MCF 10A (cell line): ENCODE measurements around the gene CAMTA1. TPM values are rescaled to one million over a fixed set of nuclear protein-coding genes. Genes with fewer than 3 reads are reported as not detected.

Experiments
- BruUV-seq: library from RNA; stranded (reverse); fragments of 400-500 nt; replicated peaks from 2 replicates; lab custom pipeline; 2021; lab: Mats Ljungman, UMichigan
- CTCF ChIA-PET: fragments of 300-600 bp; sonication (Branson Sonifier 250); formaldehyde crosslinking; extraction: SDS; loops from one replicate; lab custom pipeline; 2021; ENCODE audit warnings: antibody characterized with exemption, inconsistent platforms; lab: Yijun Ruan, JAX
- POLR2A ChIA-PET: fragments of 300-600, 350-650 bp; sonication (Branson Sonifier 250); formaldehyde crosslinking; extraction: SDS; loops from one replicate; lab custom pipeline; 2020; ENCODE audit warnings: antibody characterized with exemption, inconsistent platforms; lab: Yijun Ruan, JAX
- DNase-seq: peaks from one replicate; pipeline ENCODE4 v3.0.0-alpha.2; 2018; ENCODE audit not compliant: unreplicated experiment
- H3K27ac Mint-ChIP-seq: one replicate; pipeline ENCODE4 v1.8.0; 2022; ENCODE audit warnings: mild to moderate bottlenecking, low read depth, mixed read lengths; ENCODE audit not compliant: unreplicated experiment
- H3K27me3 Mint-ChIP-seq: one replicate; pipeline ENCODE4 v1.8.0; 2022; ENCODE audit warnings: mixed read lengths; ENCODE audit not compliant: insufficient read depth, unreplicated experiment
- H3K36me3 Mint-ChIP-seq: one replicate; pipeline ENCODE4 v1.8.0; 2022; ENCODE audit warnings: mild to moderate bottlenecking, moderate library complexity, mixed read lengths; ENCODE audit not compliant: insufficient read depth, unreplicated experiment
- H3K4me1 Mint-ChIP-seq: one replicate; pipeline ENCODE4 v1.8.0; 2022; ENCODE audit warnings: mixed read lengths; ENCODE audit not compliant: insufficient read depth, unreplicated experiment
- H3K4me3 Mint-ChIP-seq: one replicate; pipeline ENCODE4 v1.8.0; 2022; ENCODE audit warnings: mild to moderate bottlenecking, moderate library complexity, mixed read lengths; ENCODE audit not compliant: unreplicated experiment
- H3K9me3 Mint-ChIP-seq: one replicate; pipeline ENCODE4 v1.8.0; 2022; ENCODE audit warnings: mixed read lengths; ENCODE audit not compliant: unreplicated experiment
- intact Hi-C: fragments of 100-400 bp; cut with micrococcal nuclease; formaldehyde crosslinking; loops from 2 replicates; pipeline ENCODE4 v1.14.1; 2022
- total RNA-seq: library from RNA; stranded (reverse); gene quantifications from 2 replicates; pipeline ENCODE4 v1.2.3, GENCODE V29; 2022
- TF ChIP-seq, protein P1 (sequence below): fragments of 200-600 bp; IDR thresholded peaks from one replicate; pipeline ENCODE4 v1.8.0; 2022; ENCODE audit warnings: antibody characterized with exemption, mild to moderate bottlenecking; ENCODE audit not compliant: unreplicated experiment

CAMTA1 gene
- total RNA-seq, 1 experiment from 2014 or later = 74.1 TPM

DNA sequence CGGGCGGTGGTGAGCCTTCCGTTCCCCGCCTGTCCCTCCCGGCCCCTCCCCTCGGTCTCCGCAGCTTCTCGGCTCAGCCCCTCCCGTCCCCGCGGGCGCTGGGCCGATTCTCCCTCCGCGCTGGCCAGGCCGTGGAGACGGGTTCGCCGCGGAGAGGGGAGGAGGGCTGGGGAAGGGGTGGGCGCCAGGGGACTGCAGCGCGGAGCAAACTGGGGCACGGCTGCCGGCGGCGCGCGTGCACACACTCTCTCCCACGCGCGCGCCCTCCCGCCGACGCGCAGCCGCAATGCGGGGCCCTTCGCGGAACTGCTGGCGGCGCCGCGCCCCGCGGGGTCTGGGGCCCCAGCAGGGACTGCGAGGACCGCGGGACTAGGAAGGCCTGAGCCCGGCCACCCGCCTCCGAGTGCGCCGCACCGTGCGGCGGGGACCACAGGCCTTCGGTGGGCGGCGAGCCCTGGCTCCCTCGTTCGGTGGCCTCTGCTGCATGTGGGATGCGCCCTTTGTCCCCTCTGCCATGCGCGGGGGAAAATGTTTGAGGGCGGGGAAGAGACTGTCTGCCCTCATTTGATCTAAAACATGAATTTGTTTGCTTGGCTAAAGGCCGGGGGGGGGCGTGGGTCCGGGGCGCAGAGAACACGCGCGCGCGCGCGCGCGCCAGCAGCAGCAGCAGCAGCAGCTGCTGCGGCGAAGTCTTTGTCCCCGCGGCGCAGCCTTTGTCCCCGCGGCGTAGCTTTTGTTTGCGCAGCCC, 895.1 kb downstream of the CAMTA1 start:
- TF ChIP-seq, protein P1, sequence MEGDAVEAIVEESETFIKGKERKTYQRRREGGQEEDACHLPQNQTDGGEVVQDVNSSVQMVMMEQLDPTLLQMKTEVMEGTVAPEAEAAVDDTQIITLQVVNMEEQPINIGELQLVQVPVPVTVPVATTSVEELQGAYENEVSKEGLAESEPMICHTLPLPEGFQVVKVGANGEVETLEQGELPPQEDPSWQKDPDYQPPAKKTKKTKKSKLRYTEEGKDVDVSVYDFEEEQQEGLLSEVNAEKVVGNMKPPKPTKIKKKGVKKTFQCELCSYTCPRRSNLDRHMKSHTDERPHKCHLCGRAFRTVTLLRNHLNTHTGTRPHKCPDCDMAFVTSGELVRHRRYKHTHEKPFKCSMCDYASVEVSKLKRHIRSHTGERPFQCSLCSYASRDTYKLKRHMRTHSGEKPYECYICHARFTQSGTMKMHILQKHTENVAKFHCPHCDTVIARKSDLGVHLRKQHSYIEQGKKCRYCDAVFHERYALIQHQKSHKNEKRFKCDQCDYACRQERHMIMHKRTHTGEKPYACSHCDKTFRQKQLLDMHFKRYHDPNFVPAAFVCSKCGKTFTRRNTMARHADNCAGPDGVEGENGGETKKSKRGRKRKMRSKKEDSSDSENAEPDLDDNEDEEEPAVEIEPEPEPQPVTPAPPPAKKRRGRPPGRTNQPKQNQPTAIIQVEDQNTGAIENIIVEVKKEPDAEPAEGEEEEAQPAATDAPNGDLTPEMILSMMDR = no peak
- no peak for DNase-seq
- no peaks in the 10 kb centered on the region for H3K9me3 Mint-ChIP-seq
- H3K27ac Mint-ChIP-seq = no peak overlapping the region
- ChIA-PET CTCF (interaction anchor here (1.0 to 21.2 kb wide), 3 partner anchors 12 to 293 kb away, joined by 3 to 646 read pairs (median 65); no protein-coding TSS in a partner anchor), POLR2A (interaction anchor here (1.0 kb wide), 1 partner anchor 65 kb away, joined by 3 read pairs; no protein-coding TSS in a partner anchor)
- no TSS peak for BruUV-seq
- intact Hi-C loops = no loop called here
- H3K36me3 Mint-ChIP-seq = no peaks in the 10 kb centered on the region
- peaks cover 17% of the 10 kb centered on the region for H3K27me3 Mint-ChIP-seq
- H3K4me3 Mint-ChIP-seq = peak overlapping the region; percentile 61
- H3K4me1 Mint-ChIP-seq = no peaks in the 10 kb centered on the region

DNA sequence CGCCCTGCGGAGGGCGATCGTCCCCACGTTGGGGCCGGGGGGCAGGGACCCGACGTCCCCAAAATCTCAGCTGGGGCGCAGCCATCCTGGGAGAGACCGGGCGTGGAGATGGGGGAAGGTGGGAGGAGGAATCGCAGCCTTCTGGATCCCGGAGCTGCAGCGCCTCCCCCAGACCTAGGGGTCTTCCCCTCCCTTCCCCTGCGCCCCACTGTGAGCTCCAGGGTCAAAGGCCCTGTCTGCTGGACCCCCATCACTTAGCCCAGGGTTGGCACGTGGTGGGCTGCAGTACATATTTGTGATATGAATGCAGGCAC, 895.7 kb downstream of the CAMTA1 start:
- ChIA-PET POLR2A (no interaction called here), CTCF (interaction anchor here (1.0 to 21.2 kb wide), 3 partner anchors 13 to 292 kb away, joined by 3 to 646 read pairs (median 65); no protein-coding TSS in a partner anchor)
- BruUV-seq = no TSS peak
- peak overlapping the region; percentile 61 for H3K4me3 Mint-ChIP-seq
- TF ChIP-seq, protein P1 = no peak
- intact Hi-C loops = no loop called here
- H3K36me3 Mint-ChIP-seq = no peaks in the 10 kb centered on the region
- no peak for DNase-seq
- H3K27ac Mint-ChIP-seq = no peak overlapping the region
- peaks cover 17% of the 10 kb centered on the region for H3K27me3 Mint-ChIP-seq
- no peaks in the 10 kb centered on the region for H3K9me3 Mint-ChIP-seq
- no peaks in the 10 kb centered on the region for H3K4me1 Mint-ChIP-seq

DNA sequence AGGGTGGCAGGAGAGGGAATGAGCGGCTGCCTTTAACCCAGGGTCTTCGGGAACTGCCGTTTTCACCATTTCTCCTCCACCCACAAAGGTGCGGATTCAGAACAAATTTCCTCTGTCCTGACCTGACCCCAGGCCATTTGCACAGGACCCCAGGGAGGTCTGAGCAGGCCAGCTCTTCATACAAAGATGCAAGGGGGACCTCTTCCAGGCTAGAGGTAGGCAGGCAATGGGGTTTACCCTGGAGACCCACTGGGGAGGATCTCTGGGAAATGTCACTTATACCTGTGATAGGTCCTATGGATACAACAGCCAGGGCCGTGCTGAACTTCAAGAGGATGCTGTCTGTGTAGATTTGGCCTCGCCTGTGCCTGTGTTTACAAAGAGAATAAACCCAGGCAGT, 896.1 kb downstream of the CAMTA1 start:
- TF ChIP-seq, protein P1 = no peak
- no TSS peak for BruUV-seq
- H3K9me3 Mint-ChIP-seq = no peaks in the 10 kb centered on the region
- intact Hi-C loops = no loop called here
- H3K27ac Mint-ChIP-seq = no peak overlapping the region
- H3K4me1 Mint-ChIP-seq = no peaks in the 10 kb centered on the region
- H3K36me3 Mint-ChIP-seq = no peaks in the 10 kb centered on the region
- ChIA-PET POLR2A (no interaction called here), CTCF (interaction anchor here (1.0 to 21.2 kb wide), 3 partner anchors 14 to 292 kb away, joined by 3 to 646 read pairs (median 6); no protein-coding TSS in a partner anchor)
- H3K4me3 Mint-ChIP-seq = no peak overlapping the region
- no peak for DNase-seq
- H3K27me3 Mint-ChIP-seq = peaks cover 21% of the 10 kb centered on the region

DNA sequence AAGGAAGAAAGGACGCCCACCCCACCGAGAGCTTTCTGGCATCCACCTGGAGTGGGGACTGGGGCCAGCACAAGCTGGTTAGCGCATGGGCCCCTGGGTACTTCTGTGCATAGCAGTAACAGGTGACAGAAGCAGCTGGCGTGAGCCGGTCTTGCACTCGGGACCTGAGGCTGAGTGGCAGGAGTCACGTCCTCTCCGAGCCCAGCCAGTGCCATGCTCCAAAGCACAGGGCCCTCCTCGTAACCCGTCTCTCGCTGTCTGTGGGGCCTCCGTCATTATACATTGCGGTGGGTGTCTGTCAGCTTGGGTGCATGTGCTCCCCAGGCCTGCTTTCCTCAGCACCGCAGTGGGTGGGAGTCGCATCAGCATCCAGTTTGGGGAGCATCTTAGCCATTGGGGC, 898.3 kb downstream of the CAMTA1 start:
- CTCF ChIA-PET = interaction anchor here (1.3 to 1.4 kb wide), 2 partner anchors 15 to 69 kb away, joined by 3 to 13 read pairs; no protein-coding TSS in a partner anchor

More for the DNA sequence above, 898.3 kb downstream of the CAMTA1 start:
- TF ChIP-seq, protein P1 = no peak
- Mint-ChIP-seq H3K9me3 (no peaks in the 10 kb centered on the region), H3K27ac (no peak overlapping the region), H3K27me3 (peaks cover 32% of the 10 kb centered on the region), H3K4me1 (no peaks in the 10 kb centered on the region), H3K4me3 (no peak overlapping the region), H3K36me3 (no peaks in the 10 kb centered on the region)
- intact Hi-C loops = no loop called here
- no peak for DNase-seq
- POLR2A ChIA-PET = no interaction called here
- BruUV-seq = no TSS peak
